KOPT-K1 (cell line): ENCODE data around the gene KMT2B.
"Not testable (repeated sequence)": the region's sequence is repeated elsewhere in the genome, so short reads cannot be mapped to it uniquely, and the experiment has no call there.

Experiments used
- H3K27ac ChIP-seq: fragments of 200-600 bp; sonication (generic); 2 replicates; pipeline ENCODE4 v1.5.1; 2016; ENCODE audit warnings: antibody characterized with exemption, mild to moderate bottlenecking, low read depth, low read length; ENCODE audit not compliant: poor library complexity, severe bottlenecking
- H3K36me3 ChIP-seq: fragments of 200-600 bp; sonication (generic); 2 replicates; pipeline ENCODE4 v1.5.1; 2017; ENCODE audit warnings: antibody characterized with exemption, mild to moderate bottlenecking, low read length, moderate library complexity; ENCODE audit not compliant: insufficient read depth
- H3K9me3 ChIP-seq: fragments of 200-600 bp; sonication (generic); 2 replicates; pipeline ENCODE4 v1.5.1; 2017; ENCODE audit warnings: antibody characterized with exemption, low read length, mild to moderate bottlenecking; ENCODE audit not compliant: insufficient read depth, poor library complexity, severe bottlenecking

Gene KMT2B, protein sequence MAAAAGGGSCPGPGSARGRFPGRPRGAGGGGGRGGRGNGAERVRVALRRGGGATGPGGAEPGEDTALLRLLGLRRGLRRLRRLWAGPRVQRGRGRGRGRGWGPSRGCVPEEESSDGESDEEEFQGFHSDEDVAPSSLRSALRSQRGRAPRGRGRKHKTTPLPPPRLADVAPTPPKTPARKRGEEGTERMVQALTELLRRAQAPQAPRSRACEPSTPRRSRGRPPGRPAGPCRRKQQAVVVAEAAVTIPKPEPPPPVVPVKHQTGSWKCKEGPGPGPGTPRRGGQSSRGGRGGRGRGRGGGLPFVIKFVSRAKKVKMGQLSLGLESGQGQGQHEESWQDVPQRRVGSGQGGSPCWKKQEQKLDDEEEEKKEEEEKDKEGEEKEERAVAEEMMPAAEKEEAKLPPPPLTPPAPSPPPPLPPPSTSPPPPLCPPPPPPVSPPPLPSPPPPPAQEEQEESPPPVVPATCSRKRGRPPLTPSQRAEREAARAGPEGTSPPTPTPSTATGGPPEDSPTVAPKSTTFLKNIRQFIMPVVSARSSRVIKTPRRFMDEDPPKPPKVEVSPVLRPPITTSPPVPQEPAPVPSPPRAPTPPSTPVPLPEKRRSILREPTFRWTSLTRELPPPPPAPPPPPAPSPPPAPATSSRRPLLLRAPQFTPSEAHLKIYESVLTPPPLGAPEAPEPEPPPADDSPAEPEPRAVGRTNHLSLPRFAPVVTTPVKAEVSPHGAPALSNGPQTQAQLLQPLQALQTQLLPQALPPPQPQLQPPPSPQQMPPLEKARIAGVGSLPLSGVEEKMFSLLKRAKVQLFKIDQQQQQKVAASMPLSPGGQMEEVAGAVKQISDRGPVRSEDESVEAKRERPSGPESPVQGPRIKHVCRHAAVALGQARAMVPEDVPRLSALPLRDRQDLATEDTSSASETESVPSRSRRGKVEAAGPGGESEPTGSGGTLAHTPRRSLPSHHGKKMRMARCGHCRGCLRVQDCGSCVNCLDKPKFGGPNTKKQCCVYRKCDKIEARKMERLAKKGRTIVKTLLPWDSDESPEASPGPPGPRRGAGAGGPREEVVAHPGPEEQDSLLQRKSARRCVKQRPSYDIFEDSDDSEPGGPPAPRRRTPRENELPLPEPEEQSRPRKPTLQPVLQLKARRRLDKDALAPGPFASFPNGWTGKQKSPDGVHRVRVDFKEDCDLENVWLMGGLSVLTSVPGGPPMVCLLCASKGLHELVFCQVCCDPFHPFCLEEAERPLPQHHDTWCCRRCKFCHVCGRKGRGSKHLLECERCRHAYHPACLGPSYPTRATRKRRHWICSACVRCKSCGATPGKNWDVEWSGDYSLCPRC (N-terminal part only)

DNA sequence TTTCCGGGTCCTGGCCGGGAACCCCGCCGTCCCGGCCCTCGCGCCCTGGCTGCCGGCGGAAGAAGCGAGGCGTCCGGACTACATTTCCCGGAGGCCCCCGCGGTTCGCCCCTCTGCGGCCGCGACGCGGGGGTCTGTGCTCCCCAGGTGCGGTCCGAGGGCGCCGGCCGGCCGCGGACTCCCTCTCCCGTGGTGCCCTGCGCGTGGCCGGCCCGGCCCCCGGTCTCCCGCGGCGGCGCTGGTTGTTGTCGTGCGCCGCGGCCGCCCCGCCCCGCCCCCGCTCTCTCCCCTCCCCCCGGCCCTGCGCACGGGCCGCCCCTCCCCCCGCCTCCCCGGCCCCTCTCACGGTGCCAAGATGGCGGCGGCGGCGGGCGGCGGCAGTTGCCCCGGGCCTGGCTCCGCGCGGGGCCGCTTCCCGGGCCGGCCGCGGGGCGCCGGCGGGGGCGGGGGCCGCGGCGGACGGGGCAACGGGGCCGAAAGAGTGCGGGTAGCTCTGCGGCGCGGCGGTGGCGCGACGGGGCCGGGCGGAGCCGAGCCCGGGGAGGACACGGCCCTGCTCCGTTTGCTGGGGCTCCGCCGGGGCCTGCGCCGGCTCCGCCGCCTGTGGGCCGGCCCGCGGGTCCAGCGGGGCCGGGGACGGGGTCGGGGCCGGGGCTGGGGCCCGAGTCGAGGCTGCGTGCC lies at the start of gene KMT2B:
Gene KMT2B, plus strand, starts transcription at position 339 of the 680 bp plus-strand sequence. Its CDS starts 16 bp downstream, at position 355.
- Histone ChIP-seq H3K27ac (peak within 1 kb of the TSS; percentile 79), H3K9me3 (no peaks in the 10 kb centered on the region), H3K36me3 (peaks cover 35% of the 10 kb centered on the region)

DNA sequence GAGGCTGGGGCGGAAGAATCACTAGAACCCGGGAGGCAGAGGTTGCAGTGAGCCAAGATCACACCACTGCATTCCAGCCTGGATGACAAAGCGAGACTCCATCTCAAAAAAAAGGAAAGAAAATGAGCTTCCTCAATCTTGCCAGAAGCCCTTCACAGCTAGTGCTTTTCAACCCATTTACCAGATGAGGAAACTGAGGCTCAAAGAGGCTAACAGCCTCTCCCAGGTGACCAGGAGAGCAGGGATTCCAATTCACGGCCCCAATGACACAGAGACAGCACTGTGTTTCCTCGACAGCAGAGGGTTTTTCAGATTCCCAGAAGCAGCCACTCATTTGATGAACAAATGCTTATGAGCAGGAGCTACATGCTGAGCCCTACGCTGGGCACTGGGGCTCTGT lies 48.2 kb upstream of the KMT2B start:
- peaks cover 12% of the 10 kb centered on the region; the same call in 1 of the 2 replicates for H3K36me3 ChIP-seq
- H3K9me3 ChIP-seq: no peaks in the 10 kb centered on the region
- no peak overlapping the region for H3K27ac ChIP-seq

DNA sequence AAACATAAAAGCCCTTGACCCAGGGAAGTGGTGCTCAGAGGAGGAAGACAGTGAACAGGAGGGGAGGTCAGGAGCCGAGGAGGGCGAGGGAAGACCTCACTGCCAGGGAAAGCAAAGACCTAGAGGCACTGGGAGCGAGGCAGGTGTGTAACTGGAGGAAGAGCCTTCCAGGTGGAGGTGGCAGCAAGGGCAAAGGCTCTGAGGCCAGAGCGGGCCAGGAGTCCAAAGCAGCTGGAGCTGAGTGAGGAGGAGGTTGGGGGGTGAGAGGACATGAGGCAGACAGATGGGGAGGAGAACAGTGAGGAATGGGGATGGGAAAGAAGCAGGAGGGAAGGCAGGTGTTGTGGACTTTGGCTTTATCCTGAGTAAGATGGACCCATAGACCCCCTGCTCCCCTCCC lies 47.8 kb upstream of the KMT2B start:
- Histone ChIP-seq H3K9me3 (no peaks in the 10 kb centered on the region), H3K27ac (no peak overlapping the region), H3K36me3 (peaks cover 8% of the 10 kb centered on the region; the same call in 1 of the 2 replicates)

DNA sequence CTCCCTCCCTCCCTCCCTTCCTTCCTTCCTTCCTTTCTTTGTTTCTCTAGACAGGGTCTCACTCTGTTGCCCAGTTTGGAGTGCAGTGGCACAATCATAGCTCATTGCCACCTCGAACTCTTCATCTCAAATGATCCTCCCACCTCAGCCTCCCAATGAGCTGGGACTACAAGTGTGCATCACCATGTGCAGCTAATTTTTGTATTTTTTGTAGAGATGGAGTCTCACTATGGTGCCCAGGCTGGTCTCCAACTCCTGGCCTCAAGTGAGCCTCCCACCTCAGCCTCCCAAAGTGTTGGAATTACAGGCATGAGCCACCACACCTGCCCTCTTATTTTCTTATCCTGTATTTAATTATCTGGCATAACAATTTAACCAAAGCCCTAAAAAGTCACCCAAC lies 47.1 kb upstream of the KMT2B start:
- 0 out of 2 replicates have a peak, but pooled peaks cover under 1% of the 10 kb centered on the region for H3K36me3 ChIP-seq
- no peaks in the 10 kb centered on the region for H3K9me3 ChIP-seq
- no peak overlapping the region for H3K27ac ChIP-seq

DNA sequence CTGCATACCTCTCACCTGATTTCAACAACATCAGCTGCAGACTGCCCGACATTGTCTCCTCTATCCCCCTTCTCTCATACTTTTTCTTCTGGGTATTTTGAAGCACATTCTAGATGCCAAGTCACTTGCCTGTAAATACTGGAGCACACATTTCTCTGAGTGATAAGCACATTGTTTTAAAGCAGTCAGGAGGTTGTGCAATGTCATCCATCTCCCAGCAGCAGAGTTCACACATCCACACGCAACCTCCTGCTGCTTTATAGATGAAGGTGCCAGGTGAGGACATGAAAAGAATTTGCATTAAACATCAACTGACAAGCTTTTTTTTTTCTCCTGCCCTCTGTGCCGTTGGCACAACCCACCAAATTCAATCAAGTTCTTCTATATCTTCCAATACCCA lies 46.0 kb upstream of the KMT2B start:
- Histone ChIP-seq H3K9me3 (no peaks in the 10 kb centered on the region), H3K27ac (no peak overlapping the region), H3K36me3 (no peaks in the 10 kb centered on the region)

DNA sequence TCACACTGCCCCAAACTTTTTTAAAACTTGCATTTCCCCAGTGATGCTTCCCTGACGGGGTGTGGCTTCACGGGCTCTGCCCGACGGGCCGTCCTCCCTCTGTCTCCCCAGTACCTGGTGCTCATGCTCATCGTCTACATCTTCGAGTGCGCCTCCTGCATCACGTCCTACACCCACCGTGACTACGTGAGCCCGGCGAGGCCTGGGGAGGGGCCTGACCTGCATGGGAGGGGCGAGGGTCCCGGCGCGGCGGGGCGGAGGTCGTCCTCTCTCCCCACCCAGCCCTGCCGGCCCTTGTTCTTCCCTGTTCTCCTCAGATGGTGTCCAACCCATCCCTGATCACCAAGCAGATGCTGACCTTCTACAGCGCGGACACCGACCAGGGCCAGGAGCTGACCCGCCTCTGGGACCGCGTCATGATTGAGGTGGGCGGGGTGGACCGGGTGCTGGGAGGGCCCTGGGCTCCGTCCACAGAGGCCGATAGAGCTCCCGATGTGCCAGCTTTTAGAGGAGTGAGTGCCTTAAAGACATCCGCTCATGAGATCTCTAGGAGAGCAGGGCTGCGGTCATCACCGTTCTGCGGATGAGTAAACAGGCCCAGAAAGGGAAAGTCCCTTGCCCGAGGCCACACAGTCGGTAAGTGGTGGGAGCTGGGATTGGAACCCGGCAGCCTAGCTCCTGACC lies 44.5 kb upstream of the KMT2B start:
- Histone ChIP-seq H3K9me3 (no peaks in the 10 kb centered on the region), H3K27ac (no peak overlapping the region)

DNA sequence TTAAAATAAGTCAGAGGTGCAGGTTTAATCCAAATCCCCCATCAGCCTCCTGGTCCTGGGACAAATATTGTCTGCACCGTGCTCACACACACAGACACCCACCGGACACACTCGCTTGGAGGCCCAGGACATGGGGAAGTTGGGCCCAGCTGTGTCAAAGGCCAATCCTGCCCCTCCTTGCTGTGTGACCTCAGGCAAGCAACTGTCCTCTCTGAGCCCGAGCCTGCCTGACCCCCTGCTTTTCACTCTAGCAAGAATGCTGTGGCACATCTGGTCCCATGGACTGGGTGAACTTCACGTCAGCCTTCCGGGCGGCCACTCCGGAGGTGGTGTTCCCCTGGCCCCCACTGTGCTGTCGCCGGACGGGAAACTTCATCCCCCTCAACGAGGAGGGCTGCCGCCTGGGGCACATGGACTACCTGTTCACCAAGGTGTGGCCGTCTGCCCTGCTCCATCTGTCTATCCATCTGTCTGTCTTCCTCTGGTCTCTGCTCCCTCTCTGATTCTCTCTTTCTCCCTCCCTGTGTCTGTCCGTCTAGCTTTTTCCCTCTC lies 42.1 kb upstream of the KMT2B start:
- Histone ChIP-seq H3K9me3 (no peaks in the 10 kb centered on the region), H3K27ac (no peak overlapping the region)

More for the DNA sequence above, 44.5 kb upstream of the KMT2B start:
- no peaks in the 10 kb centered on the region for H3K36me3 ChIP-seq

DNA sequence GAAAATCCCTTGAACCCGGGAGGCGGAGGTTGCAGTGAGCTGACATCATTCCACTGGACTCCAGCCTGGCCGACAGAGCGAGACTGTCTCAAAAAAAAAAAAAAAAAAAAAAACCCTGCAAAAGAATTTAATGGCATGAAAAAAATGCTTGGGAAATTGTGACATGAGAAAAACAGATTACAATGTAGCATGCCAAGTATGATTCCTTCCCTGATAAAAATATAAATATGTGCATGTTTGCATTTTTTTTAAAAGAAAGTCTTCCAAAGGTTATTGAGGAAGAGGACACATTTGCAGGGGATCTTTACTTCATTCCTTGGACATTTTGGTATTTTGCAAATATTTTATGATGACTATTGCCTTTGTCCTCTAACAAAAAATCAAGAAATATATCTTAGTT lies 28.0 kb upstream of the KMT2B start:
- no peaks in the 10 kb centered on the region for H3K36me3 ChIP-seq
- H3K27ac ChIP-seq: no peak overlapping the region
- no peaks in the 10 kb centered on the region for H3K9me3 ChIP-seq

More for the DNA sequence above, 42.1 kb upstream of the KMT2B start:
- H3K36me3 ChIP-seq: no peaks in the 10 kb centered on the region

DNA sequence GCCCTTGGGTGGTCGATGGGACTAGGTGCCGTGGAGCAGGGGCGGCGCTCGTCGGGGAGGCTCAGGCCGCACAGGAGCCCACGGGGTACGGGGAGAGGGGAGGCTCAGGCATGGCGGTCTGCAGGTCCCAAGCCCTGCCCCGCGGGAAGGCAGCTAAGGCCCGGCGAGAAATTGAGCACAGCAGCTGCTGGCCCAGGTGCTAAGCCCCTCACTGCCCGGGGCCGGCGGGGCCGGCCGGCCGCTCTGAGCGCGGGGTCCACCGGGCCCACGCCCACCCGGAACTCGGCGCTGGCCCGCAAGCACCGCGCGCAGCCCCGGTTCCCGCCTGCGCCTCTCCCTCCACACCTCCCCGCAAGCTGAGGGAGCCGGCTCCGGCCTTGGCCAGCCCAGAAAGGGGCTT lies 26.7 kb upstream of the KMT2B start:
- not testable (repeated sequence) for H3K36me3 ChIP-seq, H3K9me3 ChIP-seq, H3K27ac ChIP-seq

DNA sequence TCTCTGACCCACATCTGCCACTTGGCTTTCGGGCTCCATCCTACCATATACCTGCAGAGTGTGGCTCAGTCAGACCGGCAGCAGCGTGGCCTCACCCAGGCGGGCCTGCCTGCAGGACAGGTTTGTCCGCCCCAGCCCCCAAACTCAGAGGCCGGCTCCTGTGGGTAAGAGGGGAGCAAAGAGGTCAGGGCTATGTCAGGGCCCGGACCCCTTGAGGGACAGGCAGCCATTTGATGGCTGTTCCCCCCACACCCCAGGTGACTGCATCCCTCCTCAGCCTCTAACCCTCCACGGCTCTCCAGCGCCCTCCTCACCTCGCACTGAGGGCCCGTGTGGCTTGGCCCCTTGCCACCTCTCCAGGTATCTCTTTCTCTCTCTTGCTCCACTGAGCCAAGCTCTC lies 25.8 kb upstream of the KMT2B start:
- Histone ChIP-seq H3K9me3 (no peaks in the 10 kb centered on the region), H3K36me3 (no peaks in the 10 kb centered on the region), H3K27ac (no peak overlapping the region)

DNA sequence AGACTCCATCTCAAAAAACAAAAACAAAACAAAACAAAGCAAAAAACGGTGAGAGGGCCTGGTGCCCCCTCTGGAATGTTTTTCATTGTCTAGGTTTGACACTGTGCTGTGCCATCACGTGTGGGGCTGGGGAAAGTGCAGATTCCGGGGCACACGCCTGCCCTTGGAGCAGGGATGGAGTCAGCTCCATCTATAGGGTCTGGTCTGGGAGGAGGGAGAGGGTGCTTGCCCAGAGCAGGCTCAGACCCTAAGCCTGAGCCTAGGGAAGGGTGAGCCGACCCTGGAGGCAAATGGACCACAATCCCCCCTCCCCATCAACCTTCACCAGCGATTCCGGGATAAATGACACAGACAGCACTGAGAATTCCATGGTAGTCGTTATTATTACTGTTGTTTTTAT lies 24.4 kb upstream of the KMT2B start:
- Histone ChIP-seq H3K9me3 (no peaks in the 10 kb centered on the region), H3K27ac (no peak overlapping the region), H3K36me3 (no peaks in the 10 kb centered on the region)

DNA sequence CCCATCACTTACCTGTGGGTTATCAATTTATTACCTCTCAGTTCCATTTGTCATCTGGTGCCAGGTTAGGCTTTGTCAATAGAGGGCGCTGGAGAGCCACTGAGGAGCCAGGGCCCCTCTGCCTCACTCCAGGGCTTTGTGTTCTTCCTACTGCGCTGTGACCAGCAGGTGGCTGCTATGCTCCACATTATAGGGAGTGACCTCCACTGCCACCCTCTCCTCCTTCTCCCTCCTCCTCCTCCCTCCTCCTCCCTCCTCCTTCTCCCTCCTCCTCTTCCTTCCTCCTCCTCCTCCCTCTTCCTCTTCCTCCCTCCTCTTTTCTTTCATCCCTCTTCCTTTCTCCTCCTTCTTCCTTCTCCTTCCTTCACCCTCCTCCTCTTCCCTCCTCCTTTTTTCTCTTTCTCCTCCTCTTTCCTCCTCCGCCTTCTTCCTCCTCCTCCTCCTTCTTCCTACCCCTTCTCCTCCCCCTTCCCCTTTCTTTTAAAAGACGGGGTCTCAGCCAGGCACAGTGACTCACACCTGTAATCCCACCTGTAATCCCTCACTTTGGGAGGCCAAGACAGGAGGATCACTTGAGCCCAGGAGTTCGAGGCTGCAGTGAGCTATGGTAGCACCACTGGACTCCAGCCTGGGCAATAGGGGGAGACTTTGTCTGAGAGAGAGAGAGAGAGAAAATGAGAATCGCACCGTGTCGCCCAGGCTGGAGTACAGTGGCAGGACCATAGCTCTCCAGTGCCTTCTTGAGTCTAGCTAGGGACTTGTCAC lies 23.8 kb upstream of the KMT2B start:
- no peaks in the 10 kb centered on the region for H3K36me3 ChIP-seq
- no peak overlapping the region for H3K27ac ChIP-seq
- H3K9me3 ChIP-seq: no peaks in the 10 kb centered on the region

DNA sequence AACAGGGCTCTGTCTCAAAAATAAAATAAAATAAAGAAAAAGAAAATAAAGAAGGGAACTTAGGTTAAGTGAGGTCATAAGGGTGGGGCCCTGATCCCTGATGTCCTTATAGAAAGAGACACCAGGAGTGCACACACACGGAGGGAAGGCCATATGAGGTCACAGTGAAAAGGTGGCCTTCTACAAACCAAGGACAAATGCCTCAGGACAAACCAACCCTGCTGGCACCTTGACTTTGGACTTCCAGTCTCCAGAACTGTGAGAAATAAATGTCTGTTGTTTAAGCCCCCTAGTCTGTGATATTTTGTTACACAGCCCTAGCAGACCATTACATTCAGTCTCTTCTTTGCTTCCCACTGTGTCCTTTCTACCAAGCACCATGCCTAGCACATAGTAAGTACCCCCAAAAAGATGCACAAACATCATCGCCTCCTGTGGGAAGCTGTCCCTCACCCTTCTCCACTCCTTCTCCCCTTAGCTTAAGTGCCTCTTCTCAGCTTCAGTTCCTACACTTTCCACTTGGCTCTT lies 21.8 kb upstream of the KMT2B start:
- no peaks in the 10 kb centered on the region for H3K9me3 ChIP-seq
- no peak overlapping the region for H3K27ac ChIP-seq
- no peaks in the 10 kb centered on the region for H3K36me3 ChIP-seq
